NCI-H69 (cell line): ENCODE measurements around the gene HTR1B.
A peak's percentile ranks its signal among the peaks of the same experiment; 100 is the strongest.

Experiments
- DNase-seq: peaks from one replicate; lab custom pipeline; 2025; lab: John Stamatoyannopoulos, UW

The HTR1B gene

GRCh38 chr6:77455271-77455670 is 8.0 kb downstream of the HTR1B start:
- DNase-seq: no peak

- no peak for DNase-seq
Measured at GRCh38 chr6:77454386-77454785, 8.9 kb downstream of the HTR1B start.

GRCh38 chr6:77451466-77451865 is 11.8 kb downstream of the HTR1B start:
- DNase-seq: no peak

GRCh38 chr6:77450924-77451323 is 12.4 kb downstream of the HTR1B start:
- DNase-seq: no peak

- no peak for DNase-seq
Measured at GRCh38 chr6:77448546-77448945, 14.7 kb downstream of the HTR1B start.

GRCh38 chr6:77447254-77447653 is 16.0 kb downstream of the HTR1B start:
- no peak for DNase-seq

- DNase-seq: no peak
Measured at GRCh38 chr6:77446249-77446648, 17.0 kb downstream of the HTR1B start.

GRCh38 chr6:77445214-77445613 is 18.1 kb downstream of the HTR1B start:
- no peak for DNase-seq

GRCh38 chr6:77440206-77440976 is 22.9 kb downstream of the HTR1B start:
- peak; percentile 2 for DNase-seq

- no peak for DNase-seq
Measured at GRCh38 chr6:77433888-77434287, 29.4 kb downstream of the HTR1B start.

GRCh38 chr6:77430504-77430903 is 32.8 kb downstream of the HTR1B start:
- no peak for DNase-seq

GRCh38 chr6:77425671-77426070 is 37.6 kb downstream of the HTR1B start:
- DNase-seq: no peak

- DNase-seq: no peak
Measured at GRCh38 chr6:77425216-77425615, 38.1 kb downstream of the HTR1B start.

GRCh38 chr6:77424761-77425160 is 38.5 kb downstream of the HTR1B start:
- no peak for DNase-seq

- no peak for DNase-seq
Measured at GRCh38 chr6:77416839-77417238, 46.5 kb downstream of the HTR1B start.

- DNase-seq: no peak
Measured at GRCh38 chr6:77415706-77416105, 47.6 kb downstream of the HTR1B start.
